Measurements from ENCODE around the gene DNAI4.
"Not testable (repeated sequence)": the region's sequence is repeated elsewhere in the genome, so short reads cannot be mapped to it uniquely, and the experiment has no call there.

Gene DNAI4

GRCh38 chr1:66809736-66810326 lies 114.8 kb downstream of the DNAI4 start:
- DNase-seq: no peak

GRCh38 chr1:66809245-66809644 lies 115.4 kb downstream of the DNAI4 start:
- DNase-seq: no peak

GRCh38 chr1:66795839-66796238 lies 128.8 kb downstream of the DNAI4 start:
- not testable (repeated sequence) for DNase-seq

- peak; percentile 23 for DNase-seq
Observed at GRCh38 chr1:66791621-66792610, 132.7 kb downstream of the DNAI4 start.

GRCh38 chr1:66788231-66788939 lies 136.3 kb downstream of the DNAI4 start:
- no peak for DNase-seq

- no peak for DNase-seq
Observed at GRCh38 chr1:66787641-66788040, 137.0 kb downstream of the DNAI4 start.

GRCh38 chr1:66785800-66786199 lies 138.9 kb downstream of the DNAI4 start:
- not testable (repeated sequence) for DNase-seq

- peak; percentile 34 for DNase-seq
Observed at GRCh38 chr1:66779475-66780078, 145.1 kb downstream of the DNAI4 start.

GRCh38 chr1:66778969-66779368 lies 145.7 kb downstream of the DNAI4 start:
- DNase-seq: no peak

GRCh38 chr1:66778266-66778665 lies 146.4 kb downstream of the DNAI4 start:
- DNase-seq: no peak

GRCh38 chr1:66777831-66778230 lies 146.8 kb downstream of the DNAI4 start:
- DNase-seq: no peak

- no peak for DNase-seq
Observed at GRCh38 chr1:66775646-66776045, 149.0 kb downstream of the DNAI4 start.

- no peak for DNase-seq
Observed at GRCh38 chr1:66774438-66774837, 150.2 kb downstream of the DNAI4 start.

- no peak for DNase-seq
Observed at GRCh38 chr1:66773227-66773626, 151.4 kb downstream of the DNAI4 start.

GRCh38 chr1:66770694-66771093 lies 154.0 kb downstream of the DNAI4 start:
- no peak for DNase-seq

GRCh38 chr1:66770240-66770639 lies 154.4 kb downstream of the DNAI4 start:
- DNase-seq: no peak

GRCh38 chr1:66769512-66770229 lies 155.0 kb downstream of the DNAI4 start:
- DNase-seq: no peak

- peak; percentile 37 for DNase-seq
Observed at GRCh38 chr1:66768965-66769364, 155.7 kb downstream of the DNAI4 start.

GRCh38 chr1:66767626-66768025 lies 157.0 kb downstream of the DNAI4 start:
- peak; percentile 30 for DNase-seq

GRCh38 chr1:66764994-66765578 lies 159.6 kb downstream of the DNAI4 start:
- DNase-seq: peak; percentile 89
